GM12864 (cell line): ENCODE measurements around the gene LRRC71.

Experiments used
- DNase-seq: peaks from one replicate; pipeline ENCODE4 v3.0.0-alpha.2; 2011; ENCODE audit warnings: low read depth
- H3K4me3 ChIP-seq: 2 replicates; pipeline ENCODE4 v1.5.1; 2011; ENCODE audit warnings: mild to moderate bottlenecking, low read depth, low read length, control low read depth
- CTCF ChIP-seq: IDR thresholded peaks from 2 replicates; pipeline ENCODE4 v1.5.1; 2011; ENCODE audit warnings: low read depth, mild to moderate bottlenecking, moderate library complexity, low read length, control low read depth, inconsistent platforms; ENCODE audit errors: missing control alignments

Gene LRRC71

GRCh38 chr1:156884560-156885184 lies 35.8 kb upstream of the LRRC71 start:
- DNase-seq, result no peak
- no peak for TF ChIP-seq CTCF
- H3K4me3 ChIP-seq, result no peak overlapping the region

GRCh38 chr1:156885314-156885713 lies 35.1 kb upstream of the LRRC71 start:
- no peak overlapping the region for H3K4me3 ChIP-seq
- DNase-seq, result no peak
- TF ChIP-seq CTCF, result no peak

- no peak for DNase-seq
- TF ChIP-seq CTCF, result no peak
- no peak overlapping the region for H3K4me3 ChIP-seq
Measured at GRCh38 chr1:156885880-156886355, 34.5 kb upstream of the LRRC71 start.

GRCh38 chr1:156886583-156887281 lies 33.7 kb upstream of the LRRC71 start:
- DNase-seq, result no peak

GRCh38 chr1:156887317-156887716 lies 33.1 kb upstream of the LRRC71 start:
- DNase-seq, result no peak
- TF ChIP-seq CTCF, result no peak
- H3K4me3 ChIP-seq, result no peak overlapping the region

More at GRCh38 chr1:156886583-156887281, 33.7 kb upstream of the LRRC71 start:
- no peak overlapping the region for H3K4me3 ChIP-seq
- TF ChIP-seq CTCF, result no peak

GRCh38 chr1:156887734-156888133 lies 32.7 kb upstream of the LRRC71 start:
- H3K4me3 ChIP-seq, result no peak overlapping the region
- TF ChIP-seq CTCF, result no peak
- DNase-seq, result no peak
